Astrocyte (in vitro differentiated cells and primary cell): ENCODE measurements around the gene THPO. TPM values are rescaled to one million over a fixed set of nuclear protein-coding genes. Genes with fewer than 3 reads are reported as not detected.

Experiments
- DNase-seq: peaks from one replicate; pipeline ENCODE4 v3.0.0-alpha.2; 2010; ENCODE audit warnings: low read depth
- FAIRE-seq: peaks from 2 replicates; lab custom pipeline; 2011; peaks lifted over from hg19 to GRCh38; lab: Jason Lieb, UNC
- H2AFZ ChIP-seq: 2 replicates; pipeline ENCODE4 v1.6.0; 2012; ENCODE audit warnings: low read depth, low read length, inconsistent platforms
- H3K27ac ChIP-seq: 2 replicates; pipeline ENCODE4 v1.5.1; 2011; ENCODE audit warnings: low read depth, low read length, inconsistent platforms
- H3K27me3 ChIP-seq: 2 replicates; pipeline ENCODE4 v1.6.0; 2011; ENCODE audit warnings: low read length, inconsistent platforms; ENCODE audit not compliant: insufficient read depth
- H3K36me3 ChIP-seq: 2 replicates; pipeline ENCODE4 v1.5.1; 2011; ENCODE audit warnings: low read length, inconsistent platforms; ENCODE audit not compliant: insufficient read depth
- H3K4me1 ChIP-seq: 2 replicates; pipeline ENCODE4 v1.5.1; 2011; ENCODE audit warnings: low read length, inconsistent platforms; ENCODE audit not compliant: insufficient read depth
- H3K4me2 ChIP-seq: 2 replicates; pipeline ENCODE4 v1.6.0; 2012; ENCODE audit warnings: low read length, inconsistent platforms
- H3K4me3 ChIP-seq: 2 replicates; pipeline ENCODE4 v1.5.1; 2011; ENCODE audit warnings: low read depth, mild to moderate bottlenecking, low read length, inconsistent platforms; ENCODE audit not compliant: insufficient read depth
- H3K79me2 ChIP-seq: 2 replicates; pipeline ENCODE4 v1.6.0; 2012; ENCODE audit warnings: mild to moderate bottlenecking, low read length, inconsistent platforms; ENCODE audit not compliant: insufficient read depth
- H3K9ac ChIP-seq: 2 replicates; pipeline ENCODE4 v1.6.0; 2012; ENCODE audit warnings: mild to moderate bottlenecking, low read length, inconsistent platforms
- H3K9me3 ChIP-seq: 2 replicates; pipeline ENCODE4 v1.5.1; 2012; ENCODE audit warnings: low read depth, mild to moderate bottlenecking, low read length, inconsistent platforms; ENCODE audit not compliant: insufficient read depth
- H4K20me1 ChIP-seq: 2 replicates; pipeline ENCODE4 v1.6.0; 2012; ENCODE audit warnings: low read length, inconsistent platforms; ENCODE audit not compliant: insufficient read depth
- H3K27ac Mint-ChIP-seq: one replicate; pipeline ENCODE4 v1.8.0; 2021; ENCODE audit warnings: mild to moderate bottlenecking, mixed read lengths; ENCODE audit not compliant: unreplicated experiment
- H3K27me3 Mint-ChIP-seq: one replicate; pipeline ENCODE4 v1.8.0; 2021; ENCODE audit warnings: low read depth, mixed read lengths; ENCODE audit not compliant: unreplicated experiment
- H3K36me3 Mint-ChIP-seq: one replicate; pipeline ENCODE4 v1.8.0; 2021; ENCODE audit warnings: low read depth, mixed read lengths; ENCODE audit not compliant: unreplicated experiment
- H3K4me1 Mint-ChIP-seq: one replicate; pipeline ENCODE4 v1.8.0; 2021; ENCODE audit warnings: low read depth, mixed read lengths; ENCODE audit not compliant: unreplicated experiment
- H3K4me3 Mint-ChIP-seq: one replicate; pipeline ENCODE4 v1.8.0; 2021; ENCODE audit warnings: mild to moderate bottlenecking, moderate library complexity, mixed read lengths; ENCODE audit not compliant: unreplicated experiment
- H3K9me3 Mint-ChIP-seq: one replicate; pipeline ENCODE4 v1.8.0; 2021; ENCODE audit warnings: mild to moderate bottlenecking, mixed read lengths; ENCODE audit not compliant: unreplicated experiment
- EZH2 ChIP-seq: IDR thresholded peaks from 2 replicates; pipeline ENCODE4 v1.6.1; 2012; ENCODE audit warnings: mild to moderate bottlenecking, low read length, inconsistent platforms; ENCODE audit not compliant: insufficient read depth
- total RNA-seq: library from RNA; stranded (reverse); gene quantifications from 2 replicates; pipeline ENCODE4 v1.2.1, GENCODE V29; 2021
- TF ChIP-seq, protein P1 (sequence below): IDR thresholded peaks from 2 replicates; pipeline ENCODE4 v1.5.1; 2011; ENCODE audit warnings: low read depth, mild to moderate bottlenecking, inconsistent platforms, low read length, moderate library complexity; ENCODE audit not compliant: insufficient read depth

Gene THPO
- total RNA-seq, 1 donor from 2014 or later: 0.25 TPM

GRCh38 chr3:184399410-184399809, 21.4 kb upstream of the THPO start:
- Histone ChIP-seq H3K9me3 (no peaks in the 10 kb centered on the region), H2AFZ (no peak overlapping the region), H3K9ac (no peak overlapping the region), H3K4me3 (no peak overlapping the region), H4K20me1 (no peaks in the 10 kb centered on the region), H3K4me2 (peak overlapping the region; percentile 23), H3K4me1 (no peaks in the 10 kb centered on the region), H3K27ac (no peak overlapping the region), H3K79me2 (no peaks in the 10 kb centered on the region), H3K36me3 (no peaks in the 10 kb centered on the region), H3K27me3 (peaks cover 17% of the 10 kb centered on the region)
- Mint-ChIP-seq H3K27me3 (peaks cover 30% of the 10 kb centered on the region), H3K9me3 (no peaks in the 10 kb centered on the region), H3K4me3 (no peak overlapping the region), H3K27ac (peak overlapping the region; percentile 58), H3K4me1 (peaks cover 3% of the 10 kb centered on the region), H3K36me3 (no peaks in the 10 kb centered on the region)
- DNase-seq: peak; percentile 93
- peak; percentile 94 for FAIRE-seq
- no peak for TF ChIP-seq EZH2
- TF ChIP-seq, protein P1, sequence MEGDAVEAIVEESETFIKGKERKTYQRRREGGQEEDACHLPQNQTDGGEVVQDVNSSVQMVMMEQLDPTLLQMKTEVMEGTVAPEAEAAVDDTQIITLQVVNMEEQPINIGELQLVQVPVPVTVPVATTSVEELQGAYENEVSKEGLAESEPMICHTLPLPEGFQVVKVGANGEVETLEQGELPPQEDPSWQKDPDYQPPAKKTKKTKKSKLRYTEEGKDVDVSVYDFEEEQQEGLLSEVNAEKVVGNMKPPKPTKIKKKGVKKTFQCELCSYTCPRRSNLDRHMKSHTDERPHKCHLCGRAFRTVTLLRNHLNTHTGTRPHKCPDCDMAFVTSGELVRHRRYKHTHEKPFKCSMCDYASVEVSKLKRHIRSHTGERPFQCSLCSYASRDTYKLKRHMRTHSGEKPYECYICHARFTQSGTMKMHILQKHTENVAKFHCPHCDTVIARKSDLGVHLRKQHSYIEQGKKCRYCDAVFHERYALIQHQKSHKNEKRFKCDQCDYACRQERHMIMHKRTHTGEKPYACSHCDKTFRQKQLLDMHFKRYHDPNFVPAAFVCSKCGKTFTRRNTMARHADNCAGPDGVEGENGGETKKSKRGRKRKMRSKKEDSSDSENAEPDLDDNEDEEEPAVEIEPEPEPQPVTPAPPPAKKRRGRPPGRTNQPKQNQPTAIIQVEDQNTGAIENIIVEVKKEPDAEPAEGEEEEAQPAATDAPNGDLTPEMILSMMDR: no peak

GRCh38 chr3:184395320-184395660, 17.3 kb upstream of the THPO start:
- H2AFZ ChIP-seq: no peak overlapping the region
- Mint-ChIP-seq H3K9me3 (no peaks in the 10 kb centered on the region), H3K4me3 (no peak overlapping the region), H3K36me3 (peaks cover 3% of the 10 kb centered on the region), H3K27me3 (peaks cover 24% of the 10 kb centered on the region), H3K27ac (no peak overlapping the region), H3K4me1 (peaks cover 3% of the 10 kb centered on the region)
- no peak overlapping the region for H3K9ac ChIP-seq
- H3K9me3 ChIP-seq: no peaks in the 10 kb centered on the region
- H3K79me2 ChIP-seq: no peaks in the 10 kb centered on the region
- FAIRE-seq (no peak), DNase-seq (no peak)
- H4K20me1 ChIP-seq: no peaks in the 10 kb centered on the region
- H3K4me2 ChIP-seq: no peak overlapping the region
- no peak overlapping the region for H3K27ac ChIP-seq
- TF ChIP-seq EZH2: no peak
- TF ChIP-seq, protein P1: no peak
- no peak overlapping the region for H3K4me3 ChIP-seq
- peaks cover 15% of the 10 kb centered on the region for H3K27me3 ChIP-seq
- no peaks in the 10 kb centered on the region for H3K4me1 ChIP-seq
- no peaks in the 10 kb centered on the region for H3K36me3 ChIP-seq

- H3K27me3 ChIP-seq: peaks cover 16% of the 10 kb centered on the region
- Mint-ChIP-seq H3K4me3 (no peak overlapping the region), H3K27ac (no peak overlapping the region), H3K4me1 (no peaks in the 10 kb centered on the region), H3K36me3 (peaks cover 5% of the 10 kb centered on the region), H3K9me3 (no peaks in the 10 kb centered on the region), H3K27me3 (peaks cover 44% of the 10 kb centered on the region)
- H4K20me1 ChIP-seq: no peaks in the 10 kb centered on the region
- H3K9me3 ChIP-seq: no peaks in the 10 kb centered on the region
- FAIRE-seq: no peak
- no peak overlapping the region for H3K9ac ChIP-seq
- H3K79me2 ChIP-seq: no peaks in the 10 kb centered on the region
- H3K4me2 ChIP-seq: no peak overlapping the region
- no peaks in the 10 kb centered on the region for H3K36me3 ChIP-seq
- H2AFZ ChIP-seq: no peak overlapping the region
- H3K4me1 ChIP-seq: no peaks in the 10 kb centered on the region
- no peak for DNase-seq
- no peak overlapping the region for H3K4me3 ChIP-seq
- no peak overlapping the region for H3K27ac ChIP-seq
- TF ChIP-seq EZH2: no peak
Measured at GRCh38 chr3:184391266-184391665, 13.3 kb upstream of the THPO start.
